CD4-positive, alpha-beta T cell treated with Interleukin-10 for 1 hour (primary cell): Measurements from ENCODE around the gene POLR3E.

Source experiments
- DNase-seq: peaks from one replicate; pipeline ENCODE4 v3.0.0-alpha.2; 2020

Gene POLR3E

DNA sequence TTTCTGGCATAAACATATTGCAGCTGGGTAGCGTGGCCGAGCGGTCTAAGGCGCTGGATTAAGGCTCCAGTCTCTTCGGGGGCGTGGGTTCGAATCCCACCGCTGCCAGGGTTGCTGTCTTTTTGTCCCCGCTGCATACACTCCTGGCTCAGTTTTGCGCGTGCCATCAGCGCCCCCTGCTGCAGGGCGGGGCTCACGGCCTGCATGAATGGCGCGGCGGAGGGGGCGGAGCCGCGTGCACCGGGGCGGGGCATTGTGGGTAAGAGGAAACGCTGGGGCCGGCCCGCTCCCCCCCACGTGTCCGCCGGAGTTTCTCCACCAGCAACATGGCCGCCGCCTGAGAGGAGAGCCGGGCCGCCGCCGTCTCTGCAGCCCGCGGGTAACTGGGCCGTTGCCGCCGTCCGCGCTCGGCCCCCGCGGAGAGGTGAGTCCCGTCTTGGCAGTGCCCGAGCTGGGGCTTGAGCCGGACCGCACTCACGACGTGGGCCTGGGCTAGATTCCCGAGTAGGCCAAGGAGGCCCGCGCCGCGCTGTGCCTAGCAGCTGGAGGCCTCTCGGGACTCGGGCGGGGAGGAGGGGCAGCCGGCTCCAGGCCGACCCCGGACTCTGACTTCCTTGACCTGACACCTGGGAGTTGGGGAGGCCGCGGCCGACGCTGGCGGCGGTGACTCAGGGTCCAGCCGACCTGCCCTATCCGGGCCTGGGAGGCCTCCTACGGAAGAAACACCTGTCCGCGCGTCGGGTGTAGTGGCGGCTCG, at the start of gene POLR3E:
Gene POLR3E (plus strand): TSS at position 296 of the 757 bp plus-strand sequence. CDS start 5,560 bp downstream, outside the sequence.
- peak; percentile 100 for DNase-seq

GRCh38 chr16:22250522-22250921, 46.7 kb upstream of the POLR3E start:
- no peak for DNase-seq

DNA sequence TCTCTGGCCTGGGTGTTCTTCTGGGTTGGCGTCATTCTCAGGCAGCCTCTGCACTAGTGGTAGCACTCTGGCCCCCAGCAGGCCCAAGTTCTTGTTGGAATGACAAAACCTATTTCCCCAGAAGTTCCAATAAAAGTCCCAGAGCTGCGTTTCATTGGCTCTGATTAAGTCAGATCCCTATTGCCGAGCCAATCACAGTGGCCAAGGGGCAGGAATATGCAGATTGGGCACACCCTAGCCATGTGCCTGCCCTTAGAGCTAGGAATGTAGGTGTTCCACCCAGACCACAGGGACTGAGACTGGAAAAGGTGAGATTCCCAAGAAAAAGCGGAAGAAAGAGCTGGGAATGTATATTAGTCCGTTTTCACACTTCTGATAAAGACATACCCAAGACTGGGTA, 44.9 kb upstream of the POLR3E start:
- no peak for DNase-seq

GRCh38 chr16:22253272-22253671, 43.9 kb upstream of the POLR3E start:
- DNase-seq, result no peak

DNA sequence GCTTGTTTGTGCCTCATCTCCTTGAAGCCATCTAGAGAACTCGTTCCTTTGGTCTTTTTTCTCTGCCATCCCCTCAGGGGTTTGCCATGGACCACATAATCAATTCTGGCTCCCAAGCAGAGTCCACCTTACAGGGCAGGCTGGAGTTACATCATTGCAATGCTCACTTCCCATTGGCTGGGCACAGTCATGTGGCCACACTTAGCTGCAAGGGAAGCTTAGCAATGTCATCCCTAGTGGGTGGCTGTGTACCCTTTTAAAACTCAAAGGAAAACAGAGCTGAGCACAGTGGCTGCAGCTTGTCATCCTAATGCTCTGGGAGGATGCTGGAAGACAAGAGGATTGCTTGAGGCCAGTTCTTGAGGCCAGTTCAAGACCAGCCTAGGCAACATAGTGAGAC, 41.9 kb upstream of the POLR3E start:
- DNase-seq, result no peak

- DNase-seq, result no peak
Observed at GRCh38 chr16:22257440-22257839, 39.8 kb upstream of the POLR3E start.

DNA sequence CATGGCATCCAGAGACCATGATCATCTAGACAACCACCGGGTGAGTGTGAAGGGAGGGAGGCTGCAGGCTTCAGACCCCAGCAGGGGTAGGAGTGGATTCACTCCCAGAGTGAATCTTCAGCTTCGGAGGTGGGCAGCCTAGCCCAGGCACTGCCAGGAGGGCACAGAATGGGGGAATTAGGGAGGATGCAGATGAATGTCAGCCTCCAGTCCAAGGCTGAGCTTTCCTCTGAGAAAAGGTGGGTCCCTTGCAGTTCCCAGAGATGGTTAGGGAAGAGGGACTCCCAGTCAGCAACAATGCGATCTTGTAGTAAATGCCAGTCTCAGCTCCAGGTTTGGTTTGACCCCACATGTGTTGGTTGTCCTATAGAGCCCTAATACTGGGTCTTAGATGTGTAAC, 36.7 kb upstream of the POLR3E start:
- no peak for DNase-seq

DNA sequence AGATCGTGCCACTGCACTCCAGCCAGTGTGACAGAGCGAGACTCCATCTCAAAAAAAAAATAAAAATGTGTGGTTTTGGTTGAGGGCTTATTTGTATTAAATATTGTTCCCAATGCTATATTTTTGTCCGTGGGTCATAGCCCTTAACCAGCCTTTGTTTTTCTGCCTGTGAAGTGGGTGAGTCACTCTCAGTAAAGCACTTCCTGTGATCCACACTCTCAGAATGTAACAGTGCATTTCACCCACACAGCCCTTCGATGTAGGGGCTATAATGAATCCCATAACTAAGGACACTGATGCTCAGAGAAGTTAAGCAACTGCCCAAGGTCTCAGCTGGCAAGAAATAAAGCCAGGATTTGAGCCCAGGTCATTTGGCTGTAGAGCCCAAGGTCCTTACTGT, 34.7 kb upstream of the POLR3E start:
- DNase-seq, result no peak

- no peak for DNase-seq
Observed at GRCh38 chr16:22264786-22265185, 32.4 kb upstream of the POLR3E start.

DNA sequence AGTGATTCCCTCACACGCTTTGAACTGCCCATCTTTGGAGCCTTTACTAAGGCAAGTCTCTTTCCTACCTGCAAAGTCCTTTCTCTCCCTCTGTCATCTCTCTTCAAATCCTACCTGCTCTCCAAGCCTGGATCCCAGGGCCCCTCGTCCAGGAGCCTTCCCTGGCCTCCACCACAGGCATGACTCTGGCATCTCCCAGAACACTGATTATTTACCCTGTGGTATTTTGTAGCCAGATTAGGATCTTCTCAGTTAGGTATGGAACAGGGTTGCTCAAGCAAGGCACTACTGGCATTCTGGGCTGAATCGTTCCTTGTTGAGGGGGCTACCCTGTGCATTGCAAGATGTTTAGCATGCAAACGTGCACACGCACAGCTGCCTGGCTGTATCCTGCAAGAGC, 31.9 kb upstream of the POLR3E start:
- DNase-seq, result no peak

GRCh38 chr16:22266546-22266945, 30.7 kb upstream of the POLR3E start:
- no peak for DNase-seq

DNA sequence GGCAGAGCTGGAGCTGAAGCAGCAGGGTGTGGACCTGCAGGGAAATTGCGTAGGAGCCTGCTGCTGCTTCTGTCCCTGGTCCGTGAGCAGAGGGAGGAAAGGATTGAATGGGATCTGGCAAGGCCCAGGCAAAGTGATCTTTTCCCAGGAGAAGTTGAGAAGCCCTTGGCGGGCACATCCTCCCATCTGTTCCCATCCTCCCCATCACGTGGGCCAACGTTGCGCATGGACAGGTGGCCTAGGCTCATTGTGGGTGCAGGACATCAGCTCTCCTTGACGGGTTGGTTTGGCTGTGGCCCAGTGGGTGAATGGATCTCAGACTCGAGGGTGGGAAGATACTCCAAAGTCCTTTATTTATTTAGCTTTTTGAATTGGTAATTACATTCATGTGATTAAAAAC, 29.4 kb upstream of the POLR3E start:
- no peak for DNase-seq

DNA sequence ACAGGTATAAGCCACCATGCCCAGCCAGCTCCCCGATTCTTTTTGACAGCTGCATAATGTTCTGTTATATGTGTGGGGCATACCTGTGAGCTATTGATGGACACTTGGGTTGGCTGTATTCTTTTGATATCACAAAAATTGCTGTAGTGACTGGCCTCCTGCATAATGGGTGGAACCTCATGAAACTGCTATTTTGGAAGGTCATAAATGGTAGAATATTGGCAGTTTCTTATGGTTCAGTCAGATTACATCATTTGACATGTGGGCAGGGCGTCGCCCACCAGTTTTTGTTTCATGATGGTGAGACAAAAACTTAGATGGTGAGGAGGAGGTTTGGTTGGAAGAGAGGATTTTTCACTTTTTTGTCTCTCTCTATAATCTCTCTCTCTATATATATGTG, 26.7 kb upstream of the POLR3E start:
- DNase-seq, result no peak

DNA sequence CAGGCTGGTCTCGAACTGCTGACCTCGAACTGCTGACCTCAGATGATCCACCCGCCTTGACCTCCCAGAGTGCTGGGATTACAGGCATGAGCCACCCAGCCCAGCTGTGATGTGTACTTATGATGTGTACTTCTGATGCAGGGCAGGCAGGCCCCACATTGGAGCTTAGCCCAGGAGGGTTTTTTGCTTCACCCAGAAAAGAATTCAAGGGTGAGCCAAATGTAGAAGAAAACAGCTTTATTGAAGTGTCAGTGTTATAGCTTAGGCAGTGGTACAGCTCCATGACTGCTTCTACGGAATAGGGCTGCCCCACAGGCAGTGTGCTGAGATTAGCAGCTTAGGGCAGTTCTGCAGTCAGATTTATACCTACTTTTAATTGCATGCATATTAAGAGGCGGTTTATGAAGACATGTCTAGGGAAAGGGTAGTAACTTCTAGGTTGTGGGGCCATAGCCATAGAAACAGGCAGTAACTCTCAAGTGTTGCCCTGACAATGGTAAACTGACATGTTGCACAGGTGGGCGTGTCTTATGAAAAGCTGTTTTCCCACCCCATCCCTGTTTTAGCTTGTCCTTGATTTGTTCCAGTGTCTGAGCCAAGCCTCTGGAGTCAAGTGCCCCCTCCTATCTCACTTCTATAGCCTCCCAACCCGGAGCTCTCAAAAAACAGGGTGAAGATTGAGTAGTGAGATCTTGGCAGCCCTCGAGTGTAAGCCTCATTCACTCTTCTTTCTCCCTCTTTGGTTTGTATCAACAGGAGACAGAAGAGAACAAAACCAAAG, 24.1 kb upstream of the POLR3E start:
- DNase-seq, result no peak

DNA sequence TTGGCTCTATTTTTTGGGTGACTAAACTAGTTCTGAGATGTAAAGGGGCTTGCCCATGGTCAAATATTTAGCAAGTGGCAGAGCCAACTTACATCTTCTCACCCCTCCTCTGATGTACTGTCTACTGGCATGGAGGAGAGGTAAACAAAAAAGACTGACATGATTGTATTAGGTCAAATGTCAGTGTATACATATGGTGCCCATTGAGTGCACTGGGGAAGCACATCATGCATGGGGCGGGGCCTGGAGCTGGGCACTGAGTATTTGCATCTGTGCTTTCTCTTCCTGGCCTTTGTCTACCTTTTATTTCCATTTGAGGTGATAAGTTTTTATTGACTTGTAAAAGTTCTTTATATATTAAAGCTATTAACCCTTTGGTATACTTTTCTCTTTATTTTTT, 22.3 kb upstream of the POLR3E start:
- no peak for DNase-seq

GRCh38 chr16:22278441-22279230, 18.6 kb upstream of the POLR3E start:
- DNase-seq, result no peak

- no peak for DNase-seq
Observed at GRCh38 chr16:22282254-22282892, 14.8 kb upstream of the POLR3E start.

DNA sequence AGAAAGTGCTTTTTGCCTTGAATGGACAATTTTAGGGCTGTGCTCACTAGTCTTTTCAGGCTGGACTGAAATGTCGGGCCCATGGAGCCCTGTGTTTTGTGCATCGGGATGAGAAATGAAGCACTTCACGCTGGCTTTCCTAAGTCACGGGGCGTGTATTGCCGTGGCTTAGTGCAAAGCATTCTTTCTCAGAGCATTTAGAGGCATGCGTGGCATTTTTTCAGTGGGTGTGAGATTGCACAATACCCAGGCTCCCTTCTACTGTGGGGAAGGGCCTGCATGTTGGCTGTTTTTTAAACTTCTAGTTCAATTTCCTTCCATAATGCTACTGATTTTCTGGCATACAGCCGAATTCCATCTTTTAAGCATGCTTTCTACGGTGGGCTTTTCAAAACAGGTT, 12.6 kb upstream of the POLR3E start:
- no peak for DNase-seq

DNA sequence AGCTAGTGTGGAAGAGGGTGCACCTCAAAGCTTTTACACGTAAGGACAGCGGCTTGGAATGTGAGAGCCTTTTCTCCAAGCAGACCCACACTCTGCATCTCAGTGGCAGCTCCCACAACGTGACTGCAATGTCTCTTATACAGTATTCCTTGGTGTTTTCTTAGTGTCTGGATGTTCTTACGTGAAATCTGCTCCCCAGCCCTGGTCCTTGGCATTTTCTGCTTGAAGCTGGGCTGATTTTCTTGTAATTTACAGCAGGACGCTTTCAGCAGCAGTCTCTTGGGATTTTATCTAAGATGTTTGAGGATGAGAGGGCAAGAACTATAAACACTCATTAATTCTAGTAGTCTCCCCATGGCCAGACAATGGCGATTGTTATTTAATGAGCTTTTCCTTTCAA, 12.1 kb upstream of the POLR3E start:
- no peak for DNase-seq

DNA sequence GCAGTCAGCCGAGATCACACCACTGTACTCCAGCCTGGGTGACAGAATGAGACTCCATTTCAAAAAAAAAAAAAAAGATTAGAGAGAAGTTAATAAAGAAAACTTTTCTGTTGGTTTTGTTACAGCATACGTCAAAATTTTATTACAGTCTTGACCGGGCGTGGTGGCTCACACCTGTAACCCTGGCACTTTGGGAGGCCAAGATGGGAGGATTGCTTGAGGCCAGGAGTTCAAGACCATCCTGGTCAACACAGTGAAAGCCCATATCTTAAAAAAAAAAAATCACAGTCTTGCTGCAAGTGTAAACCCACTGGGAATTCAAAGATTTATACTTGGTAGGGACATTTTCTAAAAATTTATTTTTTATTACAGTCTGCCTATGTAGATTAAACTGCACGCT, 6.2 kb upstream of the POLR3E start:
- no peak for DNase-seq

DNA sequence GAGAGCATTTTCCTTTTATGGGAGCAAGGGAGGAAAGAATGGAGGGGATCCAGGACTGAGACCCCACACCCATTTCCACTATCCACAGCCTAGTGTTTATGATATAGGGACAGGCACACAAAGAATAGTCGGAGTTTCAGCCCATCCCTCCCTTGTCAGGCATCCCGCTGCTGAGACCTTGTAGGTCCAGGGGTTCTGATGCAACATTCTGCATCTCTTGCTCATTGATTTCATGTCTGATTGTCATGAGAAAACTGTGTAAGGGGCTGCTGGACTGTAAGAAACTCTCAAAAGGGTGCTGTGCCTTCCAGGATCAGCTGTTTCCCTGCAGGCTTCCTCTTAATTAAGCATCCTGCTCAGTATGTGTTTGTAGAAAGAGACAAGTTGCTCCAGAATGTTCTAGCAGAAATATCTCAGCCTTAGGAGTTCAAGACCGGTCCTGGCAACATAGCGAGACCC, 5.3 kb upstream of the POLR3E start:
- DNase-seq, result no peak

GRCh38 chr16:22292320-22292719, 4.9 kb upstream of the POLR3E start:
- DNase-seq, result no peak
